Measurements from ENCODE around the gene SPDYE17.
"Not testable (repeated sequence)": the region's sequence is repeated elsewhere in the genome, so short reads cannot be mapped to it uniquely, and the experiment has no call there.

Gene SPDYE17

DNA sequence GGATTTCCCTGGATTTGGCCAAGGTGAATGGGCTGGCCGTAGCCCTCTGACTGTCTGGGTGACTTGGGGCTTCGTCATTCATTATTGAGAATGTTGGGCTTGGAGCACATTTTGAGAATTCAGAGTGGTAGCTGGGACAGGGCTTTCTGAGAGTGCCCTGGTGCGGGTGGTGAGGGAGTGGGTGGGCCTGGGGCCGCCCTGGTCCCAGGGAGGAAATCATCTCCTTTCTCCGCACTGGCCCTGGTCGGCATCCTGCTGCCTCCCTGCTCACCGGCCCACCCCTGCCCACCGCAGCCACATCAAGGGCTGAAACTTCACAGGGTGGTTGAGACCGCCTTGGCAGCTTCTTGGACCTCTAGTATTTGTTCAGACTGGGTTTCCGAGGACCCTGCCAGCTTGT, 49.7 kb downstream of the SPDYE17 start:
- not testable (repeated sequence) for H3K4me3 ChIP-seq (ENCODE audit: low read depth in 1 of 2, low read length in 2 of 2); H3K27me3 ChIP-seq (ENCODE audit: low read depth, low read length); H3K4me1 ChIP-seq (ENCODE audit: control insufficient read depth in 1 of 2, insufficient read depth in 2 of 2, low read length in 2 of 2); H3K27ac ChIP-seq (ENCODE audit: low read length); H3K9me3 ChIP-seq (ENCODE audit: control insufficient read depth in 1 of 2, low read length in 2 of 2)
- H3K36me3 ChIP-seq (ENCODE audit: control insufficient read depth in 1 of 2, insufficient read depth in 2 of 2, low read length in 2 of 2): peaks cover 0 to 11% of the 10 kb centered on the region in 2 donors

DNA sequence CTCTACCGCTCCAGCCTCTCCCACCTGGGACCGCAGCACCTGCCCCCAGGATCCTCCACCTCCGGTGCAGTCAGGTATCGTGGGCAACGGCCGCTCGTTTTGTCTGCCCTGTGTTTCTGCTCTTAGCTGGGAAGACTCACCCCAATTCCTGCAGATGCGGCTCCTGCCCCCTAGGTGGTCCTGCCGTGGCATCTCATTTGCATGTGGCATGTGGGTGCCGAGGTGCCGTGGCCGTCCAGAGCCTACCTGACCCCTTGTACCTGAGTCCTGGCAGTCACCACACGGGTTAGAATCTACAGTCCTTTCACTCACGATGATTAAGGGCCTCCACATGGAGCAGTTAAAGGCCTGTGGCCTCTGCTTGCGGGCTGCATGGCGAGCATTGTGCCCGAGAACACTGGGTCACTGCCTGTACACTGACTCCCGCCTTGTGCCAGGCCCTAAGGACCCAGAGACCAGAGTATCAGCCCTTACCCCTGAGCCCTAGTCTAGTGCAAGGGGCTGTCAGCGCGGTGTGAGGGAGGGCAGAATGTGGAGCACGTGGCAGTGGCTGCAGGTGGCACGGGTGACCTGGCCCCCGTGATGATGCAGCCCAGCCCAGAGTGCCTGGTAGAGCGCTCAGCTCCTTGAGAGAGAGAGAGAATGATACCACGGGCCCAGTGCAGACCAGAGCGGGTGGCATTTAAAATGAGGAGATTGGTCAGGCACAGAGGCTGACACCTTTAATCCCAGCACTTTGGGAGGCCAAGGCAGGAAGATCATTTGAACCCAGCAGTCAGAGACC, 50.8 kb downstream of the SPDYE17 start:
- H3K9me3 ChIP-seq (ENCODE audit: control insufficient read depth in 1 of 2, low read length in 2 of 2); H3K4me1 ChIP-seq (ENCODE audit: control insufficient read depth in 1 of 2, insufficient read depth in 2 of 2, low read length in 2 of 2); H3K4me3 ChIP-seq (ENCODE audit: low read depth in 1 of 2, low read length in 2 of 2); H3K27me3 ChIP-seq (ENCODE audit: low read depth, low read length); H3K27ac ChIP-seq (ENCODE audit: low read length): not testable (repeated sequence)
- peaks cover 0 to 11% of the 10 kb centered on the region in 2 donors for H3K36me3 ChIP-seq (ENCODE audit: control insufficient read depth in 1 of 2, insufficient read depth in 2 of 2, low read length in 2 of 2)

DNA sequence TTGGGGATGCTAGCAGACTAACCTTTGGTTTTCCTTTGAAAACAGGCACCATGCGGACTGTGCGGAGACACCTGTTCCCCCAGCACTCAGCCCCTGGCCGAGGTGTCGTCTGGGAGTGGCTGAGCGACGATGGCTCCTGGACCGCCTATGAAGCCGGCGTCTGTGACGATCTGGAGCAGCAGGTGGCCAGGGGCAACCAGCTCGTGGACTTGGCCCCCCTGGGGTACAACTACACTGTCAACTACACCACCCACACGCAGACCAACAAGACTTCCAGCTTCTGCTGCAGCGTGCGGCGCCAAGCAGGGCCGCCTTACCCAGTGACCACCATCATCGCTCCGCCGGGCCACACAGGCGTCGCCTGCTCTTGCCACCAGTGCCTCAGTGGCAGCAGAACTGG, 51.6 kb downstream of the SPDYE17 start:
- H3K27me3 ChIP-seq (ENCODE audit: low read depth, low read length); H3K4me3 ChIP-seq (ENCODE audit: low read depth in 1 of 2, low read length in 2 of 2); H3K27ac ChIP-seq (ENCODE audit: low read length); H3K4me1 ChIP-seq (ENCODE audit: control insufficient read depth in 1 of 2, insufficient read depth in 2 of 2, low read length in 2 of 2); H3K9me3 ChIP-seq (ENCODE audit: control insufficient read depth in 1 of 2, low read length in 2 of 2): not testable (repeated sequence)
- H3K36me3 ChIP-seq (ENCODE audit: control insufficient read depth in 1 of 2, insufficient read depth in 2 of 2, low read length in 2 of 2): peaks cover 0 to 11% of the 10 kb centered on the region in 2 donors

DNA sequence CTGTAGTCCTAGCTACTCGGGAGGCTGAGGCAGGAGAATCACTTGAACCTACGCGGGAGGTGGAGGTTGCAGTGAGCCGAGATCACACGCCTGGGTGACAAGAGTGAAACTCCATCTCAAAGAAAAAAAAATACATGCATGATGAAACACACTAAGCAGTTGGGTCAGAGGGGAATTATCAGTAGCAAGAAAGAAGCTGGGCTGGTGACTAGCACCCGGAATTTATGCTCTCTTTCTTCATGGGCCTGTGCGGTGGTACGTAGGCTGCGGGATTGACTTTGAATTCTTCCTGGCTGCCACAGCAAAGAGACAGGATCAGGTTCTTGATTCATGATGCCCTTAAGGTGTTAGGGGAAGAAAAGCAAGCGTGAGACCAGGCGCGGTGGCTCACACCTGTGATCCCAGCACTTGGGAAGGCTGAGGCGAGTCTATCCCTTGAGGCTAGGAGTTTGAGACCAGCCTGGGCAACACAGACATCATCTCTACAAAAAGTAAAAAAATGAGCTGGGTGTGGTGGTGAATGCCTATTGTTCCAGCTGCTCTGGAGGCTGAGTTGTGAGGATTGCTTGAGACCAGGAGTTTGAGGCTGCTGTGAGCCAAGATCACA, 54.3 kb downstream of the SPDYE17 start:
- H3K4me1 ChIP-seq (ENCODE audit: control insufficient read depth in 1 of 2, insufficient read depth in 2 of 2, low read length in 2 of 2); H3K4me3 ChIP-seq (ENCODE audit: low read depth in 1 of 2, low read length in 2 of 2); H3K9me3 ChIP-seq (ENCODE audit: control insufficient read depth in 1 of 2, low read length in 2 of 2); H3K27me3 ChIP-seq (ENCODE audit: low read depth, low read length); H3K27ac ChIP-seq (ENCODE audit: low read length): not testable (repeated sequence)
- H3K36me3 ChIP-seq (ENCODE audit: control insufficient read depth in 1 of 2, insufficient read depth in 2 of 2, low read length in 2 of 2): peaks cover 0 to 11% of the 10 kb centered on the region in 2 donors

DNA sequence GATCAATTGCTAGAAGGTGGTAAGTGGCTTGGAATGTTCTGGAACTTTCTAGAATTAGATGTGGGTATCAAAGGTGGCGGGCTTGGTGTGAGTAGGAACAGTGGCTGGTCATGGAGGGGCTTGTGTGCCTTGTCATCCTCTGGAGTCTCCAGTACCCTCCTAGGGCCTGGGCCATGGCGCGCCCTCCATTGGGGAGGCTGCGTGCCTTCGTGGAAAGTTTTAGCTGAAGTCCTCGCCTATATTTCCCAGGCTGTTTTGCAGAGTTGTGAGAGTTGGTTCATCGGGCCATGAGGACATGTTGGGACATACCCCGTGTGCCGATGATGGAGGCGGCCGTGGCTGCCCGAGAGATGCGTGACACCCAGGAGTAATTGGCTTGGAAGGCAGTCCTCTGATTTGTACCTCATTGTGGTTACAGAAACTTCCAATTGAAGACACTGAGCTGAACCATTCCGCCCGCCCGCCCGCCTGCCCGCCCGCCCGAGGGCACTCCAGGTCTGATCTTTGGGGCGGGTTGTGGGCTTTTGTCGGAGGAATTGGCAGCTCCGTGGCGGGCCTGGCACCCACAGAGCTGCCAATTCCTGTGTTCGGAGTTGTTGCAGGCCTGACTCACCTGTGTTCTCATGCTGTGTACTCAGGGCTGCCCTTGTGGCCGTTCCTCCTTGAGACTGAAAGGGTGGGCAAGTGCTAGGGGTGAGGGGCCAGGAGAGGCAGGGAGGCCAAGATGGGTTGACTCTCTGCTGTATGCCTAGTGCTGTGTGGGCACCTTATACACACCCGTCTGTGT, 57.2 kb downstream of the SPDYE17 start:
- not testable (repeated sequence) for H3K9me3 ChIP-seq (ENCODE audit: control insufficient read depth in 1 of 2, low read length in 2 of 2); H3K36me3 ChIP-seq (ENCODE audit: control insufficient read depth in 1 of 2, insufficient read depth in 2 of 2, low read length in 2 of 2); H3K27ac ChIP-seq (ENCODE audit: low read length); H3K4me1 ChIP-seq (ENCODE audit: control insufficient read depth in 1 of 2, insufficient read depth in 2 of 2, low read length in 2 of 2); H3K4me3 ChIP-seq (ENCODE audit: low read depth in 1 of 2, low read length in 2 of 2); H3K27me3 ChIP-seq (ENCODE audit: low read depth, low read length)

DNA sequence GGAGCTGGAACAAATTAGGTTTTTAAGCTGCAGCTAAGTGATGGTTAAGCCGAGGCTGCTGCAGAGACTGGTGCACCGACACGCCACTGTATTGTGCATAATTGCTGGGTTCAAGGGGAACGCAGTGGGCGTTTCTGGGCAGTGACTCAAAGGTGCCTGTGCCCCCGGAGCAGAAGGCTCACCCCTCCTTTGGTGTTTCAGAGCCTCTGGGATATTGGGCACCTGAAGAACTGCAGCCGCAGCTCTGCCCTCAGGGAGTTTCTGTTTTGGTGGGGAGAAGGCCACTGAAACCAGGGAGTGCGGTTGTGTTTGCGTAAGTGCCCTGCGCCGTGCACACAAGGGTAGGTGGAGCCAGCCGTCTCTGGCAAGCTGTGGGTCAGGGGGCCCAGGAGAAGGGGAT, 57.8 kb downstream of the SPDYE17 start:
- H3K4me1 ChIP-seq (ENCODE audit: control insufficient read depth in 1 of 2, insufficient read depth in 2 of 2, low read length in 2 of 2); H3K27ac ChIP-seq (ENCODE audit: low read length); H3K36me3 ChIP-seq (ENCODE audit: control insufficient read depth in 1 of 2, insufficient read depth in 2 of 2, low read length in 2 of 2); H3K4me3 ChIP-seq (ENCODE audit: low read depth in 1 of 2, low read length in 2 of 2); H3K9me3 ChIP-seq (ENCODE audit: control insufficient read depth in 1 of 2, low read length in 2 of 2); H3K27me3 ChIP-seq (ENCODE audit: low read depth, low read length): not testable (repeated sequence)

DNA sequence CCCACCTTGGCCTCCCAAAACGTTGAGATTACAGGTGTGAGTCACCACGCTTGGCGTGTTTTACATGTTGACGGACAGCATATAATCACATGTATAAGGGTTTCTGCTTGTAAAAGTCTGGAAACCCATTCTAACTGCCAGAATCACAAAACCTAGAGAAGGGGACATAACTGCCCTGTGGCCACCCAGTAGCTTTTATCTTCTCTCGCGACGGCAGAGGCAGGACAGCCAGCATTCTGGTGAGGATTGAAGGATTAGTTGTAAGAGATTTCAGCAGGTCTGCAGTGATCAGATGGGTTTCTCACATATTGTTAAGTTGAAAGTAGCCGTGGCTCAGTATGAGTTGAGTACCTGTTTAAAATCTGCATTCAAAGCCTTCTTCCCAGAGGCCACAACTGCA, 59.8 kb downstream of the SPDYE17 start:
- H3K4me1 ChIP-seq (ENCODE audit: control insufficient read depth in 1 of 2, insufficient read depth in 2 of 2, low read length in 2 of 2); H3K27me3 ChIP-seq (ENCODE audit: low read depth, low read length); H3K27ac ChIP-seq (ENCODE audit: low read length); H3K9me3 ChIP-seq (ENCODE audit: control insufficient read depth in 1 of 2, low read length in 2 of 2); H3K4me3 ChIP-seq (ENCODE audit: low read depth in 1 of 2, low read length in 2 of 2); H3K36me3 ChIP-seq (ENCODE audit: control insufficient read depth in 1 of 2, insufficient read depth in 2 of 2, low read length in 2 of 2): not testable (repeated sequence)

Measured in muscle layer of duodenum (tissue), 2 donors.